Vagina (tissue), 2 donors: ENCODE measurements around the gene PTPA. TPM values are rescaled to one million over a fixed set of nuclear protein-coding genes. Genes with fewer than 3 reads are reported as not detected.

Experiments used
- DNase-seq, 2 donors: peaks; one replicate each; pipeline ENCODE4 v3.0.0-alpha.2; 2017; ENCODE audit errors: extremely low spot score in 2 of 2
- H3K27ac ChIP-seq: fragments of 200-600 bp; sonication (generic); one replicate; pipeline ENCODE4 v1.5.1; 2019
- H3K27me3 ChIP-seq: fragments of 200-600 bp; sonication (generic); one replicate; pipeline ENCODE4 v1.5.1; 2019
- H3K36me3 ChIP-seq, 2 donors: fragments of 200-600 bp; sonication (generic); one replicate each; pipeline ENCODE4 v1.5.1; 2017 to 2019
- H3K4me1 ChIP-seq: fragments of 200-600 bp; sonication (generic); one replicate; pipeline ENCODE4 v1.5.1; 2019
- H3K4me3 ChIP-seq, 2 donors: fragments of 200-600 bp; sonication (generic); 1 replicate in 1 of 2; 2 replicates in 1 of 2; pipeline ENCODE4 v1.5.1; 2016 to 2019
- H3K9me3 ChIP-seq: fragments of 200-600 bp; sonication (generic); one replicate; pipeline ENCODE4 v1.5.1; 2019
- CTCF ChIP-seq, 3 experiments: fragments of 450-650 bp in 2 of 3; fragments of 200-600 bp in 1 of 3; sonication (generic) in 1 of 3; IDR thresholded peaks; one replicate each; pipeline ENCODE4 v1.5.1; 2017 to 2019; ENCODE audit warnings: antibody characterized with exemption in 3 of 3, mild to moderate bottlenecking in 2 of 3, moderate library complexity in 2 of 3
- POLR2A ChIP-seq, 2 donors: fragments of 450-650 bp; IDR thresholded peaks; one replicate each; pipeline ENCODE4 v1.6.1; 2017; ENCODE audit warnings: antibody characterized with exemption in 2 of 2, mild to moderate bottlenecking in 2 of 2, moderate library complexity in 2 of 2
- POLR2AphosphoS5 ChIP-seq, 2 donors: sonication (generic); formaldehyde crosslinking; IDR thresholded peaks; one replicate each; pipeline ENCODE4 v1.9.0; 2017; ENCODE audit warnings: antibody characterized with exemption in 2 of 2, mild to moderate bottlenecking in 2 of 2, low read depth in 1 of 2; ENCODE audit not compliant: insufficient read depth in 1 of 2
- intact Hi-C: fragments of 100-400 bp; cut with DNase I; formaldehyde crosslinking; loops from one replicate; pipeline ENCODE4 v1.15.1; 2023
- total RNA-seq: library from RNA; depleted of rRNA; stranded (reverse); fragments of >200 nt; gene quantifications from one replicate; pipeline ENCODE4 v1.2.3, GENCODE V29; 2016

PTPA gene
- total RNA-seq, 1 donor from 2014 or later: 46.2 TPM

GRCh38 chr9:129104051-129104450 lies 7.2 kb upstream of the PTPA start:
- intact Hi-C loops: no loop called here
- Histone ChIP-seq H3K4me1 (peaks cover 9% of the 10 kb centered on the region), H3K27ac (no peak overlapping the region), H3K9me3 (no peaks in the 10 kb centered on the region), H3K36me3 (peaks cover 0 to 6% of the 10 kb centered on the region in 2 donors), H3K27me3 (no peaks in the 10 kb centered on the region), H3K4me3 (no peak overlapping the region)
- TF ChIP-seq POLR2AphosphoS5 (IDR thresholded peaks at IDR 0.05; ENCODE audit: insufficient read depth in 1 of 2, low read depth in 1 of 2) (no peak), POLR2A (IDR thresholded peaks at IDR 0.05) (no peak), CTCF (IDR thresholded peaks at IDR 0.05) (no peak)
- no peak for DNase-seq

GRCh38 chr9:129105857-129106694 lies 5.1 kb upstream of the PTPA start:
- H3K4me3 ChIP-seq: no peak overlapping the region
- peaks cover 23% of the 10 kb centered on the region for H3K4me1 ChIP-seq
- H3K27me3 ChIP-seq: no peaks in the 10 kb centered on the region
- no peak overlapping the region for H3K27ac ChIP-seq
- peaks cover 0 to 6% of the 10 kb centered on the region in 2 donors for H3K36me3 ChIP-seq
- H3K9me3 ChIP-seq: no peaks in the 10 kb centered on the region
- intact Hi-C loops: no loop called here
- no peak for DNase-seq
- no peak for TF ChIP-seq POLR2A (IDR thresholded peaks at IDR 0.05)
- no peak for TF ChIP-seq CTCF (IDR thresholded peaks at IDR 0.05)
- TF ChIP-seq POLR2AphosphoS5 (IDR thresholded peaks at IDR 0.05; ENCODE audit: insufficient read depth in 1 of 2, low read depth in 1 of 2): no peak

GRCh38 chr9:129107651-129108050 lies 3.6 kb upstream of the PTPA start:
- Histone ChIP-seq H3K4me1 (peaks cover 33% of the 10 kb centered on the region), H3K27ac (no peak overlapping the region)
- TF ChIP-seq POLR2AphosphoS5 (IDR thresholded peaks at IDR 0.05; ENCODE audit: insufficient read depth in 1 of 2, low read depth in 1 of 2) (no peak), CTCF (IDR thresholded peaks at IDR 0.05) (no peak), POLR2A (IDR thresholded peaks at IDR 0.05) (no peak)

GRCh38 chr9:129108083-129108804 lies 3.0 kb upstream of the PTPA start:
- Histone ChIP-seq H3K4me1 (peaks cover 35% of the 10 kb centered on the region), H3K36me3 (peaks cover 0 to 6% of the 10 kb centered on the region in 2 donors), H3K9me3 (no peaks in the 10 kb centered on the region), H3K4me3 (no peak overlapping the region), H3K27ac (no peak overlapping the region), H3K27me3 (no peaks in the 10 kb centered on the region)
- no peak for DNase-seq
- intact Hi-C loops: no loop called here
- no peak for TF ChIP-seq CTCF (IDR thresholded peaks at IDR 0.05)
- no peak for TF ChIP-seq POLR2A (IDR thresholded peaks at IDR 0.05)
- TF ChIP-seq POLR2AphosphoS5 (IDR thresholded peaks at IDR 0.05; ENCODE audit: insufficient read depth in 1 of 2, low read depth in 1 of 2): no peak

More at GRCh38 chr9:129107651-129108050, 3.6 kb upstream of the PTPA start:
- no peak overlapping the region for H3K4me3 ChIP-seq
- peaks cover 0 to 6% of the 10 kb centered on the region in 2 donors for H3K36me3 ChIP-seq
- H3K27me3 ChIP-seq: no peaks in the 10 kb centered on the region
- no peaks in the 10 kb centered on the region for H3K9me3 ChIP-seq
- DNase-seq: no peak
- intact Hi-C loops: no loop called here
